ENCODE measurements around the gene KRT33A.

Gene KRT33A

GRCh38 chr17:41324180-41325075 lies 26.2 kb downstream of the KRT33A start:
- no peak for DNase-seq (ENCODE audit: low read depth)
- TF ChIP-seq CTCF (IDR thresholded peaks at IDR 0.05; ENCODE audit: insufficient read depth, low read depth, low read length, missing control alignments), result no peak
- no peak overlapping the region for H3K4me3 ChIP-seq (ENCODE audit: low read depth, low read length)

- no peak for DNase-seq (ENCODE audit: low read depth)
- TF ChIP-seq CTCF (IDR thresholded peaks at IDR 0.05; ENCODE audit: insufficient read depth, low read depth, low read length, missing control alignments), result no peak
- H3K4me3 ChIP-seq (ENCODE audit: low read depth, low read length), result no peak overlapping the region
Observed at GRCh38 chr17:41322903-41323895, 27.4 kb downstream of the KRT33A start.

- DNase-seq (ENCODE audit: low read depth), result peak; percentile 35
- no peak overlapping the region for H3K4me3 ChIP-seq (ENCODE audit: low read depth, low read length)
- peak; percentile 74 for TF ChIP-seq CTCF (IDR thresholded peaks at IDR 0.05; ENCODE audit: insufficient read depth, low read depth, low read length, missing control alignments)
Observed at GRCh38 chr17:41322094-41322902, 28.3 kb downstream of the KRT33A start.

- H3K4me3 ChIP-seq (ENCODE audit: low read depth, low read length), result no peak overlapping the region
- no peak for TF ChIP-seq CTCF (IDR thresholded peaks at IDR 0.05; ENCODE audit: insufficient read depth, low read depth, low read length, missing control alignments)
Observed at GRCh38 chr17:41318231-41318630, 32.4 kb downstream of the KRT33A start.

GRCh38 chr17:41315814-41316445 lies 34.7 kb downstream of the KRT33A start:
- TF ChIP-seq CTCF (IDR thresholded peaks at IDR 0.05; ENCODE audit: insufficient read depth, low read depth, low read length, missing control alignments), result no peak

More at GRCh38 chr17:41318231-41318630, 32.4 kb downstream of the KRT33A start:
- no peak for DNase-seq (ENCODE audit: low read depth)

More at GRCh38 chr17:41315814-41316445, 34.7 kb downstream of the KRT33A start:
- no peak for DNase-seq (ENCODE audit: low read depth)
- no peak overlapping the region for H3K4me3 ChIP-seq (ENCODE audit: low read depth, low read length)
